GM23338 (cell line): ENCODE data around the gene IMPA2. TPM values are rescaled to one million over a fixed set of nuclear protein-coding genes. Genes with fewer than 3 reads are reported as not detected.
A peak's percentile ranks its signal among the peaks of the same experiment; 100 is the strongest.

Source experiments
- ATAC-seq: fragments of 200-7000 bp; cut with Tn5 transposase; 3 replicates; pipeline ENCODE4 v1.9.1; 2020
- DNase-seq: peaks from one replicate; pipeline ENCODE4 v3.0.0-alpha.2; 2015; ENCODE audit warnings: low spot score
- H2AFZ ChIP-seq: fragments of 200-600 bp; sonication (generic); 2 replicates; pipeline ENCODE4 v1.8.0; 2016; ENCODE audit warnings: antibody characterized with exemption, mild to moderate bottlenecking, moderate library complexity
- H3F3A ChIP-seq: fragments of 200-600 bp; sonication (generic); replicated peaks from 2 replicates; pipeline ENCODE4 v1.8.0; 2017; ENCODE audit warnings: antibody characterized with exemption, mixed run types, low read depth
- H3K27ac ChIP-seq: fragments of 200-600 bp; sonication (generic); 2 replicates; pipeline ENCODE4 v1.6.1; 2016; ENCODE audit warnings: low read depth
- H3K27me3 ChIP-seq: fragments of 200-600 bp; sonication (generic); 2 replicates; pipeline ENCODE4 v1.8.0; 2016; ENCODE audit warnings: mild to moderate bottlenecking, mixed run types, moderate library complexity; ENCODE audit not compliant: insufficient read depth
- H3K36me3 ChIP-seq: fragments of 200-600 bp; sonication (generic); 2 replicates; pipeline ENCODE4 v1.8.0; 2016; ENCODE audit warnings: mild to moderate bottlenecking; ENCODE audit not compliant: insufficient read depth
- H3K4me1 ChIP-seq: fragments of 200-600 bp; sonication (generic); 2 replicates; pipeline ENCODE4 v1.8.0; 2016; ENCODE audit warnings: mild to moderate bottlenecking, moderate library complexity; ENCODE audit not compliant: insufficient read depth
- H3K4me2 ChIP-seq: fragments of 200-600 bp; sonication (generic); 2 replicates; pipeline ENCODE4 v1.7.1; 2017; ENCODE audit warnings: mixed run types
- H3K4me3 ChIP-seq: fragments of 200-600 bp; sonication (generic); 2 replicates; pipeline ENCODE4 v1.6.1; 2016; ENCODE audit warnings: mixed run types
- H3K79me2 ChIP-seq: fragments of 200-600 bp; sonication (generic); replicated peaks from 2 replicates; pipeline ENCODE4 v1.8.0; 2017; ENCODE audit warnings: mild to moderate bottlenecking; ENCODE audit not compliant: insufficient read depth
- H3K9me2 ChIP-seq: fragments of 200-600 bp; sonication (generic); 2 replicates; pipeline ENCODE4 v1.8.0; 2017; ENCODE audit not compliant: insufficient read depth
- H4K20me1 ChIP-seq: fragments of 200-600 bp; sonication (generic); replicated peaks from 2 replicates; pipeline ENCODE4 v1.8.0; 2017; ENCODE audit warnings: mild to moderate bottlenecking; ENCODE audit not compliant: insufficient read depth
- H3K27ac Mint-ChIP-seq: 2 replicates; pipeline ENCODE4 v1.8.0; 2020; ENCODE audit warnings: inconsistent platforms, mild to moderate bottlenecking, moderate library complexity, mixed read lengths
- H3K27me3 Mint-ChIP-seq: 3 replicates; pipeline ENCODE4 v1.8.0; 2022; ENCODE audit warnings: low read depth, mild to moderate bottlenecking, moderate library complexity, mixed read lengths, inconsistent platforms; ENCODE audit not compliant: insufficient read depth, poor library complexity
- H3K36me3 Mint-ChIP-seq: 3 replicates; pipeline ENCODE4 v1.8.0; 2021; ENCODE audit warnings: low read depth, mild to moderate bottlenecking, inconsistent platforms, moderate library complexity, mixed read lengths
- H3K4me1 Mint-ChIP-seq: 3 replicates; pipeline ENCODE4 v1.8.0; 2020; ENCODE audit warnings: mild to moderate bottlenecking, inconsistent platforms, mixed read lengths
- H3K4me3 Mint-ChIP-seq: 3 replicates; pipeline ENCODE4 v1.8.0; 2021; ENCODE audit warnings: moderate library complexity, mild to moderate bottlenecking, inconsistent platforms, mixed read lengths
- H3K9me3 Mint-ChIP-seq: 3 replicates; pipeline ENCODE4 v1.8.0; 2020; ENCODE audit warnings: moderate library complexity, mild to moderate bottlenecking, inconsistent platforms, mixed read lengths
- CTCF ChIP-seq, 2 experiments: fragments of 200-600 bp in 1 of 2; sonication (generic) in 1 of 2; conservative IDR thresholded peaks; 2 replicates each; pipeline versions ENCODE4 v1.5.1 to v1.6.1; 2016 to 2017; ENCODE audit warnings: antibody characterized with exemption in 2 of 2, low read depth in 2 of 2, mild to moderate bottlenecking in 2 of 2, moderate library complexity in 1 of 2
- ZNF114 ChIP-seq: fragments of 250-450 bp; sonication (Bioruptor Pico); IDR thresholded peaks from 2 replicates; pipeline ENCODE4 v1.5.0; 2020; ENCODE audit warnings: mild to moderate bottlenecking, moderate library complexity
- ZNF331 ChIP-seq: fragments of 250-450 bp; sonication (Bioruptor Pico); IDR thresholded peaks from 2 replicates; pipeline ENCODE4 v1.5.0; 2020; ENCODE audit warnings: low read depth, mild to moderate bottlenecking, moderate library complexity
- polyA plus RNA-seq: library from polyadenylated mRNA; unstranded; fragments of >200 nt; fragmentation: Nextera tagmentation; extraction: Ambion mirVana; gene quantifications from 2 replicates; pipeline ENCODE4 v1.2.1, GENCODE V29; 2016
- total RNA-seq: library from RNA; depleted of rRNA; stranded (reverse); fragments of >200 nt; shearing (Covaris generic); gene quantifications from 2 replicates; pipeline ENCODE4 v1.2.3, GENCODE V29; 2014

The IMPA2 gene
- total and polyA plus RNA-seq, 2 experiments from 2014 or later, result 50.4 to 122 TPM

GRCh38 chr18:12046046-12046750 is 64.9 kb downstream of the IMPA2 start:
- Mint-ChIP-seq H3K4me3 (no peak overlapping the region), H3K9me3 (peaks cover 3% of the 10 kb centered on the region; the same call in 1 of the 3 replicates), H3K27ac (no peak overlapping the region), H3K27me3 (peaks cover 9% of the 10 kb centered on the region), H3K4me1 (peaks cover 2% of the 10 kb centered on the region; the same call in 2 of the 3 replicates), H3K36me3 (no peaks in the 10 kb centered on the region)
- Histone ChIP-seq H4K20me1 (no peaks in the 10 kb centered on the region), H3K4me1 (no peaks in the 10 kb centered on the region), H3K9me2 (no peaks in the 10 kb centered on the region), H3K27ac (no peak overlapping the region), H3K79me2 (no peaks in the 10 kb centered on the region), H3K36me3 (no peaks in the 10 kb centered on the region), H3K4me2 (no peak overlapping the region), H3F3A (no peaks in the 10 kb centered on the region), H3K27me3 (no peaks in the 10 kb centered on the region), H2AFZ (no peak overlapping the region; the same call in 1 of the 2 replicates), H3K4me3 (no peak overlapping the region)
- no peak for DNase-seq
- ATAC-seq, result peak; percentile 40
- TF ChIP-seq CTCF (conservative IDR thresholded peaks at IDR 0.05; ENCODE audit: low read depth in 2 of 2) (peak in 1 of 2 experiments; percentile 16; a peak in 1 of 4 replicates), ZNF331 (no peak)

- Histone ChIP-seq H3K9me2 (no peaks in the 10 kb centered on the region), H3K4me2 (no peak overlapping the region), H3K36me3 (no peaks in the 10 kb centered on the region), H3K4me1 (no peaks in the 10 kb centered on the region), H3K4me3 (no peak overlapping the region), H2AFZ (no peak overlapping the region), H3K79me2 (no peaks in the 10 kb centered on the region), H3K27me3 (no peaks in the 10 kb centered on the region), H3K27ac (no peak overlapping the region), H4K20me1 (no peaks in the 10 kb centered on the region), H3F3A (no peaks in the 10 kb centered on the region)
- peaks cover 9% of the 10 kb centered on the region for H3K27me3 Mint-ChIP-seq
- peak; percentile 74 for ATAC-seq
- H3K36me3 Mint-ChIP-seq, result no peaks in the 10 kb centered on the region
- no peak overlapping the region for H3K4me3 Mint-ChIP-seq
- DNase-seq, result peak; percentile 45
- TF ChIP-seq ZNF114 (CRISPR knock-in tag) (no peak), CTCF (conservative IDR thresholded peaks at IDR 0.05; ENCODE audit: low read depth in 2 of 2) (peak; percentile 26 to 61)
- H3K9me3 Mint-ChIP-seq, result peaks cover 3% of the 10 kb centered on the region; the same call in 1 of the 3 replicates
- peaks cover 3% of the 10 kb centered on the region; the same call in 2 of the 3 replicates for H3K4me1 Mint-ChIP-seq
- H3K27ac Mint-ChIP-seq, result no peak overlapping the region
Observed at GRCh38 chr18:12046751-12047335, 65.5 kb downstream of the IMPA2 start.
